Measurements from ENCODE around the gene TESK2.

TESK2 gene

GRCh38 chr1:45340816-45341466 is 150.0 kb downstream of the TESK2 start:
- H3K56ac ChIP-seq (ENCODE audit: low read length) = peak overlapping the region; percentile 97
- H2BK15ac ChIP-seq (replicated peaks; ENCODE audit: low read depth) = no peak overlapping the region
- H3K23ac ChIP-seq (ENCODE audit: low read length) = peak overlapping the region; percentile 91
- H4K8ac ChIP-seq (ENCODE audit: low read depth, low read length) = no peak overlapping the region
- no peak overlapping the region for H3K18ac ChIP-seq (ENCODE audit: low read length)
- H4K5ac ChIP-seq (ENCODE audit: low read length) = no peak overlapping the region
- WGBS (ENCODE audit: extremely low coverage, insufficient coverage, low lambda C conversion rate) = no CpG with 5 or more reads among the region's 6 CpGs
- no peak overlapping the region for H2BK120ac ChIP-seq (ENCODE audit: low read depth, low read length)
- peak overlapping the region; percentile 90 for H3K9ac ChIP-seq (ENCODE audit: low read length)
- DNase-seq = peak; percentile 43
- H3K4me1 ChIP-seq (ENCODE audit: control insufficient read depth, low read depth, low read length) = peaks cover 3% of the 10 kb centered on the region
- H2BK5ac ChIP-seq (ENCODE audit: low read length) = no peak overlapping the region
- H3K27ac ChIP-seq (ENCODE audit: low read depth, low read length) = no peak overlapping the region
- H3K79me1 ChIP-seq (ENCODE audit: low read length) = peaks cover 27% of the 10 kb centered on the region
- H3K27me3 ChIP-seq (ENCODE audit: insufficient read depth, low read length, poor library complexity) = no peaks in the 10 kb centered on the region
- H3K4ac ChIP-seq (ENCODE audit: low read depth, low read length) = no peak overlapping the region
- H3K4me2 ChIP-seq (ENCODE audit: low read length) = peak overlapping the region; percentile 98
- H3K36me3 ChIP-seq (ENCODE audit: control insufficient read depth, insufficient read depth, low read length) = peaks cover 12% of the 10 kb centered on the region
- peak overlapping the region; percentile 86 for H3K4me3 ChIP-seq (ENCODE audit: low read length)
- peak overlapping the region; percentile 81 for H2AK5ac ChIP-seq (ENCODE audit: low read length)
- H3K79me2 ChIP-seq (ENCODE audit: control insufficient read depth, insufficient read depth, low read length) = peaks cover 27% of the 10 kb centered on the region

- Histone ChIP-seq H2BK120ac (ENCODE audit: low read depth, low read length) (no peak within 1 kb of the TSS), H3K36me3 (ENCODE audit: control insufficient read depth, insufficient read depth, low read length) (peaks cover 12% of the 10 kb centered on the region), H3K4me3 (ENCODE audit: low read length) (peak within 1 kb of the TSS; percentile 86), H3K4me2 (ENCODE audit: low read length) (peak within 1 kb of the TSS; percentile 98), H2BK5ac (ENCODE audit: low read length) (peak within 1 kb of the TSS; percentile 85), H3K9ac (ENCODE audit: low read length) (peak within 1 kb of the TSS; percentile 90), H3K27me3 (ENCODE audit: insufficient read depth, low read length, poor library complexity) (no peaks in the 10 kb centered on the region), H3K4me1 (ENCODE audit: control insufficient read depth, low read depth, low read length) (peaks cover 5% of the 10 kb centered on the region), H2AK5ac (ENCODE audit: low read length) (peak within 1 kb of the TSS; percentile 81), H4K8ac (ENCODE audit: low read depth, low read length) (peak within 1 kb of the TSS; percentile 70), H2BK15ac (replicated peaks; ENCODE audit: low read depth) (no peak within 1 kb of the TSS), H3K4ac (ENCODE audit: low read depth, low read length) (peak within 1 kb of the TSS; percentile 84), H3K27ac (ENCODE audit: low read depth, low read length) (peak within 1 kb of the TSS; percentile 90), H4K5ac (ENCODE audit: low read length) (peak within 1 kb of the TSS; percentile 79), H3K23ac (ENCODE audit: low read length) (peak within 1 kb of the TSS; percentile 91), H3K18ac (ENCODE audit: low read length) (peak within 1 kb of the TSS; percentile 96), H3K56ac (ENCODE audit: low read length) (peak within 1 kb of the TSS; percentile 97), H3K79me2 (ENCODE audit: control insufficient read depth, insufficient read depth, low read length) (peaks cover 27% of the 10 kb centered on the region), H3K79me1 (ENCODE audit: low read length) (peaks cover 27% of the 10 kb centered on the region)
- peak; percentile 97 for DNase-seq
- no CpG with 5 or more reads among the region's 70 CpGs for WGBS (ENCODE audit: extremely low coverage, insufficient coverage, low lambda C conversion rate)
Observed at GRCh38 chr1:45339789-45340558, 151.0 kb downstream of the TESK2 start, which contains the start of the genes MUTYH and TOE1. Gene MUTYH (minus strand): TSS chr1:45340440. CDS start chr1:45334505, 5,935 bp downstream. Gene TOE1 (plus strand): TSS chr1:45340170. CDS start chr1:45340253, 83 bp downstream.

- Histone ChIP-seq H3K27ac (ENCODE audit: low read depth, low read length) (no peak overlapping the region), H2BK5ac (ENCODE audit: low read length) (no peak overlapping the region), H3K56ac (ENCODE audit: low read length) (no peak overlapping the region), H3K18ac (ENCODE audit: low read length) (no peak overlapping the region), H3K4me1 (ENCODE audit: control insufficient read depth, low read depth, low read length) (peaks cover 5% of the 10 kb centered on the region), H4K5ac (ENCODE audit: low read length) (no peak overlapping the region), H4K8ac (ENCODE audit: low read depth, low read length) (no peak overlapping the region), H3K23ac (ENCODE audit: low read length) (no peak overlapping the region), H3K27me3 (ENCODE audit: insufficient read depth, low read length, poor library complexity) (no peaks in the 10 kb centered on the region), H3K9ac (ENCODE audit: low read length) (no peak overlapping the region), H2AK5ac (ENCODE audit: low read length) (no peak overlapping the region), H3K79me2 (ENCODE audit: control insufficient read depth, insufficient read depth, low read length) (peaks cover 25% of the 10 kb centered on the region), H3K4me3 (ENCODE audit: low read length) (no peak overlapping the region), H3K36me3 (ENCODE audit: control insufficient read depth, insufficient read depth, low read length) (peaks cover 4% of the 10 kb centered on the region), H2BK15ac (replicated peaks; ENCODE audit: low read depth) (no peak overlapping the region), H2BK120ac (ENCODE audit: low read depth, low read length) (no peak overlapping the region), H3K79me1 (ENCODE audit: low read length) (peaks cover 24% of the 10 kb centered on the region), H3K4ac (ENCODE audit: low read depth, low read length) (no peak overlapping the region), H3K4me2 (ENCODE audit: low read length) (no peak overlapping the region)
- DNase-seq = no peak
- no CpG with 5 or more reads among the region's 3 CpGs for WGBS (ENCODE audit: extremely low coverage, insufficient coverage, low lambda C conversion rate)
Observed at GRCh38 chr1:45337630-45338325, 153.2 kb downstream of the TESK2 start.

GRCh38 chr1:45335855-45336324 is 155.1 kb downstream of the TESK2 start:
- Histone ChIP-seq H2BK120ac (ENCODE audit: low read depth, low read length) (no peak overlapping the region), H3K56ac (ENCODE audit: low read length) (peak overlapping the region; percentile 27), H3K79me2 (ENCODE audit: control insufficient read depth, insufficient read depth, low read length) (peaks cover 12% of the 10 kb centered on the region), H3K23ac (ENCODE audit: low read length) (no peak overlapping the region), H3K4me3 (ENCODE audit: low read length) (no peak overlapping the region), H3K18ac (ENCODE audit: low read length) (no peak overlapping the region), H4K5ac (ENCODE audit: low read length) (no peak overlapping the region), H3K4me1 (ENCODE audit: control insufficient read depth, low read depth, low read length) (peaks cover 4% of the 10 kb centered on the region), H3K4me2 (ENCODE audit: low read length) (no peak overlapping the region), H2BK5ac (ENCODE audit: low read length) (no peak overlapping the region), H2BK15ac (replicated peaks; ENCODE audit: low read depth) (no peak overlapping the region), H3K36me3 (ENCODE audit: control insufficient read depth, insufficient read depth, low read length) (no peaks in the 10 kb centered on the region), H3K4ac (ENCODE audit: low read depth, low read length) (no peak overlapping the region), H4K8ac (ENCODE audit: low read depth, low read length) (no peak overlapping the region), H3K27ac (ENCODE audit: low read depth, low read length) (peak overlapping the region; percentile 34), H2AK5ac (ENCODE audit: low read length) (no peak overlapping the region), H3K27me3 (ENCODE audit: insufficient read depth, low read length, poor library complexity) (no peaks in the 10 kb centered on the region), H3K79me1 (ENCODE audit: low read length) (peaks cover 11% of the 10 kb centered on the region), H3K9ac (ENCODE audit: low read length) (no peak overlapping the region)
- WGBS (ENCODE audit: extremely low coverage, insufficient coverage, low lambda C conversion rate) = no CpG with 5 or more reads among the region's 4 CpGs
- DNase-seq = peak; percentile 60

DNA sequence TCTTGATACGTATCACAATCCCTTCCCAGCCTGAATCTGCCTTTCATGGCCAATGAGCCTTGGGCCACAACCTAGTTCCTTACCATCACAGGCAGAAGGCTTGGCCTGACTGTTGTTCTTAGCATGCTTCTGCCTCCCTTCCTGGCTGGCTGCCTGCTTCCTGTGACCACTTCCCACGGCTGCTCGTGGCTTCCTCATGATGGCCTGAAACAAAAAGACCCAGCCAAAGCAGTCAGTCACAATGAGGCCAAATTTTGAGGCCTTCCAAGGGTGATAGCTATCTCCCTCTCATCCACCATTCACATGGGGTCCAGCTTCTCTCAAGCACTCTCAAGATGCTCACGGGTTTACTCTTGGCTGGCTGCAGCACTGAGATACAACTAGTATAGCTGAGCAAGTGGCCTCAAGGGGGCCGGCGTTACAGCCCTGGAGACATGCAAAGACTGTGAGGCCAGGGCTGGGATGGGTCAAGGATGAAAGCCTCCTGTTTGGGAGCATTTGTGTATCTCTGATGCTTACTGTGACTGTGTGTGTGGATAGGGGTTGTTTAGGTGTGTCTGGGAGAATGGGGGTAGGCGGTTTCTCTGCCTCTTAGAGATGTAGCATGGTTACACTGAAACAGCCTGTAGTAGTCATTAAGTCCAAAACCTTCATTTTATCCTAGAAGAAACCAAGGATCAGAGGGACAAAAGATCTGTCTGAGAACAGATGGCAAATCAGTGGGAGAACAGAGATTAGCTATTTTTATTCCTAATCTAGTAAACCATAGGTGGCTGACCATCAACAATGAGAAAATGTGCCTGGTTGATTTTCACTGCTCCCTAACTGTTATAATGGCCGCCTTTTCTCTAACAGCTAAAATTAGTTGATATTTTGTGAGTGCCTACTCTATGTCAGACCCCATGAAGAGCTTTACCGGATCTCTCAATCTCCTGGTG is 156.4 kb downstream of the TESK2 start:
- no peak overlapping the region for H3K4me3 ChIP-seq (ENCODE audit: low read length)
- no peak overlapping the region for H2BK5ac ChIP-seq (ENCODE audit: low read length)
- H4K8ac ChIP-seq (ENCODE audit: low read depth, low read length) = no peak overlapping the region
- no peaks in the 10 kb centered on the region for H3K27me3 ChIP-seq (ENCODE audit: insufficient read depth, low read length, poor library complexity)
- H3K36me3 ChIP-seq (ENCODE audit: control insufficient read depth, insufficient read depth, low read length) = no peaks in the 10 kb centered on the region
- peak; percentile 79 for DNase-seq
- H3K56ac ChIP-seq (ENCODE audit: low read length) = peak overlapping the region; percentile 22
- H3K79me2 ChIP-seq (ENCODE audit: control insufficient read depth, insufficient read depth, low read length) = peaks cover 7% of the 10 kb centered on the region
- H2BK120ac ChIP-seq (ENCODE audit: low read depth, low read length) = no peak overlapping the region
- H3K18ac ChIP-seq (ENCODE audit: low read length) = no peak overlapping the region
- H3K23ac ChIP-seq (ENCODE audit: low read length) = no peak overlapping the region
- no peak overlapping the region for H3K27ac ChIP-seq (ENCODE audit: low read depth, low read length)
- no peak overlapping the region for H3K9ac ChIP-seq (ENCODE audit: low read length)
- H2BK15ac ChIP-seq (replicated peaks; ENCODE audit: low read depth) = no peak overlapping the region
- WGBS (ENCODE audit: extremely low coverage, insufficient coverage, low lambda C conversion rate) = no CpG with 5 or more reads among the region's 9 CpGs
- no peak overlapping the region for H3K4ac ChIP-seq (ENCODE audit: low read depth, low read length)
- peaks cover 6% of the 10 kb centered on the region for H3K79me1 ChIP-seq (ENCODE audit: low read length)
- H3K4me2 ChIP-seq (ENCODE audit: low read length) = no peak overlapping the region
- peaks cover 4% of the 10 kb centered on the region for H3K4me1 ChIP-seq (ENCODE audit: control insufficient read depth, low read depth, low read length)
- H4K5ac ChIP-seq (ENCODE audit: low read length) = no peak overlapping the region
- H2AK5ac ChIP-seq (ENCODE audit: low read length) = no peak overlapping the region
